ENCODE data around the gene TRIM44.

DNA sequence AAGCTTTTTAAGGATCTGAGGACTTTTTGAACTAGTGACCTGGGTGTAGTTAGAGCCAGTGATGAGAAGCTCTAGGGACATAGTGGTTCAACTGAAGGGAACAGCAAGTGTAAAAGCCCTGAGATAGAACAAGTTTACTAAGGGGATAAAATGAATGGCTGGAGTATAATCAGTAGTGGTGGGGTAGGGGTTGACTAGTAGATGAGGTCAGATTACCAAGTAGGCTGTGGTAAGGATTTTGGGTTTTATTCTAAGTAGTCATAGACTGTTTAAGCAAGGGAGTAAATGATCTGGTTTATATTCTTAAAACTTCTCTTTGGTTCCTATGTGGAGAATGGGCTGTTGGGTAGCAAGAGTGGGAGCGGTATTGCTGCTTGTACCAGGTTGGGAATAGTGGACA is 15.3 kb downstream of the TRIM44 start:
- TF ChIP-seq, protein P1, sequence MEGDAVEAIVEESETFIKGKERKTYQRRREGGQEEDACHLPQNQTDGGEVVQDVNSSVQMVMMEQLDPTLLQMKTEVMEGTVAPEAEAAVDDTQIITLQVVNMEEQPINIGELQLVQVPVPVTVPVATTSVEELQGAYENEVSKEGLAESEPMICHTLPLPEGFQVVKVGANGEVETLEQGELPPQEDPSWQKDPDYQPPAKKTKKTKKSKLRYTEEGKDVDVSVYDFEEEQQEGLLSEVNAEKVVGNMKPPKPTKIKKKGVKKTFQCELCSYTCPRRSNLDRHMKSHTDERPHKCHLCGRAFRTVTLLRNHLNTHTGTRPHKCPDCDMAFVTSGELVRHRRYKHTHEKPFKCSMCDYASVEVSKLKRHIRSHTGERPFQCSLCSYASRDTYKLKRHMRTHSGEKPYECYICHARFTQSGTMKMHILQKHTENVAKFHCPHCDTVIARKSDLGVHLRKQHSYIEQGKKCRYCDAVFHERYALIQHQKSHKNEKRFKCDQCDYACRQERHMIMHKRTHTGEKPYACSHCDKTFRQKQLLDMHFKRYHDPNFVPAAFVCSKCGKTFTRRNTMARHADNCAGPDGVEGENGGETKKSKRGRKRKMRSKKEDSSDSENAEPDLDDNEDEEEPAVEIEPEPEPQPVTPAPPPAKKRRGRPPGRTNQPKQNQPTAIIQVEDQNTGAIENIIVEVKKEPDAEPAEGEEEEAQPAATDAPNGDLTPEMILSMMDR (IDR thresholded peaks at IDR 0.05), result no peak
- TF ChIP-seq POLR2AphosphoS5 (IDR thresholded peaks at IDR 0.05), result no peak
